Gastrocnemius medialis (tissue), 4 donors: ENCODE data around the gene PDE4D. TPM values are rescaled to one million over a fixed set of nuclear protein-coding genes. Genes with fewer than 3 reads are reported as not detected.
A peak's percentile ranks its signal among the peaks of the same experiment; 100 is the strongest.

ENCODE experiments used
- ATAC-seq, 2 donors: fragments of 150-250 bp; one replicate each; pipeline ENCODE4 v1.9.1; 2016
- DNase-seq, 2 donors: peaks; one replicate each; pipeline ENCODE4 v3.0.0-alpha.2; 2019
- H3K27ac ChIP-seq, 4 donors: fragments of 200-600 bp; sonication (generic); 1 replicate in 1 of 4; 2 replicates in 3 of 4; pipeline ENCODE4 v1.5.1; 2016 to 2018; ENCODE audit warnings: mild to moderate bottlenecking in 2 of 4, moderate library complexity in 1 of 4
- H3K27me3 ChIP-seq, 3 donors: fragments of 200-600 bp; sonication (generic) in 2 of 3; 1 replicate in 1 of 3; 2 replicates in 2 of 3; pipeline versions ENCODE4 v1.5.1 to v1.6.0; 2016 to 2019; ENCODE audit warnings: mild to moderate bottlenecking in 1 of 3, moderate library complexity in 1 of 3
- H3K36me3 ChIP-seq, 2 donors: fragments of 200-600 bp; sonication (generic) in 1 of 2; one replicate each; pipeline ENCODE4 v1.5.1; 2017 to 2018
- H3K4me1 ChIP-seq, 2 donors: fragments of 200-600 bp; sonication (generic) in 1 of 2; one replicate each; pipeline ENCODE4 v1.5.1; 2016 to 2017; ENCODE audit warnings: mild to moderate bottlenecking in 2 of 2
- H3K4me3 ChIP-seq, 4 donors: fragments of 200-600 bp; sonication (generic) in 3 of 4; 1 replicate in 1 of 4; 2 replicates in 3 of 4; pipeline ENCODE4 v1.5.1; 2016 to 2019; ENCODE audit warnings: mild to moderate bottlenecking in 2 of 4
- H3K9me3 ChIP-seq, 3 donors: fragments of 200-600 bp; sonication (generic) in 2 of 3; 1 replicate in 1 of 3; 2 replicates in 2 of 3; pipeline ENCODE4 v1.5.1; 2016 to 2019
- POLR2A ChIP-seq, 2 donors: fragments of 450-650 bp; IDR thresholded peaks; one replicate each; pipeline ENCODE4 v1.6.1; 2017; ENCODE audit warnings: antibody characterized with exemption in 2 of 2, mild to moderate bottlenecking in 2 of 2, moderate library complexity in 2 of 2
- in situ Hi-C, 4 donors: fragments of 200-750 bp; cut with MboI; loops; one replicate each; pipeline versions ENCODE4 v1.15.0 to v1.8.0; 2017; ENCODE audit warnings: low sequenced_read_pairs in 4 of 4
- intact Hi-C: fragments of 100-400 bp; cut with DNase I; formaldehyde crosslinking; loops from one replicate; pipeline ENCODE4 v1.15.1; 2023; ENCODE audit warnings: low total_unique reads
- total RNA-seq, 4 donors: library from RNA; depleted of rRNA; stranded (reverse); fragments of >200 nt; gene quantifications; one replicate each; pipeline versions ENCODE4 v1.1.0 to v1.2.3, GENCODE V29; 2016
- TF ChIP-seq, protein P1 (sequence below), 5 experiments: fragments of 450-650 bp in 3 of 5; fragments of 200-600 bp in 2 of 5; sonication (generic) in 2 of 5; IDR thresholded peaks in 4 of 5; conservative IDR thresholded peaks in 1 of 5; 1 replicate in 4 of 5; 2 replicates in 1 of 5; pipeline ENCODE4 v1.5.1; 2016 to 2019; ENCODE audit warnings: antibody characterized with exemption in 5 of 5, mild to moderate bottlenecking in 3 of 5, moderate library complexity in 3 of 5

The PDE4D gene
- total RNA-seq, 4 donors from 2014 or later, result 133 to 223 (median 185) TPM

DNA sequence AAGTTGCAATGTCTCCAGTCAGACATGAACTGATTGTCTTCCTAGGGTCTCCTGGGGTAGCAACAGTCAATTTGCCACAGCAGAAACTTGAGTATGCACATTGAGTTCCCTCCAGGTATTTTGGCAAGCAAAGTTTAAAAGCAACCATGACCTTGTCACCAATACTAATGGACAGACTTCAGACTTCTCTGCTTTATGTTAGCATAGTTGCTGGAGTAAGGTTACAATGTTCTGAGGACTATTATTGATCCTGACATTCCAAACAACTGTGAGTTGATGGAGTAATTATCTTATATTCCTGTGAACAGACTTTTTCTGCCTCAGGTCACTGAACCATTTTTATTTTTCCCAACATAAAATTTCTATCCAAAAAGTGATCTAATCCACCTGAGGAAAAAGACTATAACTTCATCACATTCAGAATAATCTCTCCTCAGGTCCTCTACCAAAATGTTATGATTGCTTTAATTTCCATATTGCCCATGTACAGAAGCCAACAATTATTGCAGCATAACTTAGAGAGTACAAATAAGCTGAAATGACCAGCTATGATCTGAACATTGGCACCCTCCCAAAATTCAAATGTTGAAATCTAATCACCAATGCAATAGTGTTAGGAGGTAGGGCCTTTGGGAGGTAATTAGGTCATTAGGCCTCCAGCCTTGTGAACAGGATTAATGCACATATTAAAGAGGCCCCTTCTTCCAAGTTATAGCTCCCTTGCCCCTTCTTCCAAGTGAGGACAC, 228.3 kb downstream of the PDE4D start:
- H3K36me3 ChIP-seq, result no peaks in the 10 kb centered on the region
- H3K4me3 ChIP-seq, result no peak overlapping the region
- ATAC-seq (no peak), DNase-seq (no peak)
- peaks cover 45 to 52% of the 10 kb centered on the region in 2 donors for H3K4me1 ChIP-seq
- no peaks in the 10 kb centered on the region for H3K27me3 ChIP-seq
- in situ Hi-C loops (loop anchor here (10.0 to 25.0 kb wide), 4 partner anchors 80 to 478 kb away; no protein-coding TSS in a partner anchor), intact Hi-C loops (loop anchor here (2.0 kb wide), 1 partner anchor 274 kb away; no protein-coding TSS in a partner anchor)
- H3K27ac ChIP-seq, result peak overlapping the region; percentile 69 to 82 (median 80)
- no peak for TF ChIP-seq POLR2A (IDR thresholded peaks at IDR 0.05)
- TF ChIP-seq, protein P1, sequence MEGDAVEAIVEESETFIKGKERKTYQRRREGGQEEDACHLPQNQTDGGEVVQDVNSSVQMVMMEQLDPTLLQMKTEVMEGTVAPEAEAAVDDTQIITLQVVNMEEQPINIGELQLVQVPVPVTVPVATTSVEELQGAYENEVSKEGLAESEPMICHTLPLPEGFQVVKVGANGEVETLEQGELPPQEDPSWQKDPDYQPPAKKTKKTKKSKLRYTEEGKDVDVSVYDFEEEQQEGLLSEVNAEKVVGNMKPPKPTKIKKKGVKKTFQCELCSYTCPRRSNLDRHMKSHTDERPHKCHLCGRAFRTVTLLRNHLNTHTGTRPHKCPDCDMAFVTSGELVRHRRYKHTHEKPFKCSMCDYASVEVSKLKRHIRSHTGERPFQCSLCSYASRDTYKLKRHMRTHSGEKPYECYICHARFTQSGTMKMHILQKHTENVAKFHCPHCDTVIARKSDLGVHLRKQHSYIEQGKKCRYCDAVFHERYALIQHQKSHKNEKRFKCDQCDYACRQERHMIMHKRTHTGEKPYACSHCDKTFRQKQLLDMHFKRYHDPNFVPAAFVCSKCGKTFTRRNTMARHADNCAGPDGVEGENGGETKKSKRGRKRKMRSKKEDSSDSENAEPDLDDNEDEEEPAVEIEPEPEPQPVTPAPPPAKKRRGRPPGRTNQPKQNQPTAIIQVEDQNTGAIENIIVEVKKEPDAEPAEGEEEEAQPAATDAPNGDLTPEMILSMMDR (IDR thresholded peaks at IDR 0.05 in 4 of 5, conservative IDR thresholded peaks at IDR 0.05 in 1 of 5), result no peak
- no peaks in the 10 kb centered on the region for H3K9me3 ChIP-seq

DNA sequence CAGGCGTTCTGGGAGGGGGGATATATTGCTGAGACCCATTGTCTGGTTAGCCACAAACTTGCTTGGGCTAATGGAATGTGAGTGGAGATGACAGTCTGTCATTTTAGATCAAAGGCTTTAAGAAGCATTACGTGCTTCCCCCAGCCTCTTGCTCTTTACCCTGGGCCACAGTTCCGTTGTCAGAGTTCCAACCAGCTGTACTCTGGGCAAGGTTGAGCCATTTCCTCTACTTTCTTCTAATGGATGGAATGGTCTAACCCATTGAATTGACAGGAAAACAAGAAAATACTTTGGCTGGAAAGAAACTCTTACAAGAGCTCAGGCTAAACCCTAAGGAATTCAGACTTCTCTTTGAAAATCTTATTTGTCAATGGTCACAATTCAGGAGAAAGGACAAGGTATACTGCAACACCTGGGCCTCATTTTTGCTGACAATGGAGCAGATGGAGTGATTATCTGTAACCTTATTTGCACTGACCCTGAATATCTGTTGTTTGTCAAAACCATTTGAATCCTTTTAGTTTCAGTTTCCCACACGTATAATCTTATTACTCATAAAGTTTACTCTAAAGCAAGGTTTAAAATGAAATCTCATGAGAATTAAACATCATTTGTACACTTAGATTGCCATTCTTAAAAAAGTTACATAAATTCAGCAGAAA, 231.4 kb downstream of the PDE4D start:
- H3K27me3 ChIP-seq, result no peaks in the 10 kb centered on the region
- peak overlapping the region; percentile 69 to 82 (median 80) for H3K27ac ChIP-seq
- intact Hi-C loops (loop anchor here (2.0 kb wide), 1 partner anchor 75 kb away; no protein-coding TSS in a partner anchor), in situ Hi-C loops (loop anchor here (5.0 to 25.0 kb wide), 5 partner anchors 77 to 475 kb away; no protein-coding TSS in a partner anchor)
- no peaks in the 10 kb centered on the region for H3K36me3 ChIP-seq
- DNase-seq (no peak), ATAC-seq (peak in 1 of 2 donors; percentile 44)
- peak overlapping the region; percentile 18 to 50 (median 27) for H3K4me3 ChIP-seq
- peaks cover 62 to 66% of the 10 kb centered on the region in 2 donors for H3K4me1 ChIP-seq
- H3K9me3 ChIP-seq, result no peaks in the 10 kb centered on the region
- no peak for TF ChIP-seq POLR2A (IDR thresholded peaks at IDR 0.05)
- TF ChIP-seq, protein P1 (IDR thresholded peaks at IDR 0.05 in 4 of 5, conservative IDR thresholded peaks at IDR 0.05 in 1 of 5), result no peak

DNA sequence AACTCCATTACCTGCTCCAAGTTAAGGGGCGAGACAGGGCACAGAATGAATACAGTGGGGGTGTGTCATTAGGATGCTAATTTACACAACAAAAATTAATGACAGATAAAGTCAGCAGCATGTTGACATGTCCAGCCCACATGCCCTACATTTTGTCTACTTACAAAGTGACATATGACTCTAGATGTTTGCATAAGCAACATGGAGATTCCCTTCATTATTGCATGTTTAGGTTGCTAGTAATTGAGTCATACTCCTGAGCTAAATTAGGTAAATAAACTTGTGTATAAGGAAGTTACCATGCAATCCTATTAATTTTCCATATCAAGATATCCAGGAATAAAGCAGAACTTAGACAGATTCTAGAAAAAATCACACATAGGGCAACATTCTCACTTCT, 232.2 kb downstream of the PDE4D start:
- no peak for TF ChIP-seq POLR2A (IDR thresholded peaks at IDR 0.05)
- TF ChIP-seq, protein P1 (IDR thresholded peaks at IDR 0.05 in 4 of 5, conservative IDR thresholded peaks at IDR 0.05 in 1 of 5), result no peak
- no peak overlapping the region for H3K4me3 ChIP-seq
- no peaks in the 10 kb centered on the region for H3K9me3 ChIP-seq
- H3K27me3 ChIP-seq, result no peaks in the 10 kb centered on the region
- H3K4me1 ChIP-seq, result peaks cover 69 to 71% of the 10 kb centered on the region in 2 donors
- intact Hi-C loops, result loop anchor here (2.0 kb wide), 1 partner anchor 75 kb away; no protein-coding TSS in a partner anchor
- H3K27ac ChIP-seq, result peak overlapping the region; percentile 69 to 82 (median 80)
- no peak for ATAC-seq
- in situ Hi-C loops, result loop anchor here (5.0 to 25.0 kb wide), 5 partner anchors 77 to 474 kb away; no protein-coding TSS in a partner anchor
- no peaks in the 10 kb centered on the region for H3K36me3 ChIP-seq
- no peak for DNase-seq

DNA sequence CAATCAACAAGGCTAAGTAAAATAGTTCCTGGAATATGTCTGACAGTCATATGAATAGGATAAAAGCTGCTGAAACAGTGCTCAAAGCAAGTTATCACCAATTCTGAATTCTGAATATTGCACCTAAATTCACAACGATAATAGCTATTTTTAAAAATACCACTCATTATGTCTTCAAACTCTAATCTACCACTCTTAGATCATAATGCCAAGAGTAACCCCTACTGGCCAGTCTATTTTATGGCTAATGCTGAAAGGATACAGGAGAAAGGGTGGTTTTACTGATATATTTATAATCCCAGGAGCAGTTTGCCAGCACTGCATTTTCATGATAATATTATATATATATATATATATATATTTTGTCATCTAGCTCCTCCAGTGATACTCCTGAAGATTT, 232.8 kb downstream of the PDE4D start:
- in situ Hi-C loops, result loop anchor here (5.0 to 25.0 kb wide), 5 partner anchors 76 to 473 kb away; no protein-coding TSS in a partner anchor
- no peak overlapping the region for H3K4me3 ChIP-seq
- no peaks in the 10 kb centered on the region for H3K36me3 ChIP-seq
- intact Hi-C loops, result loop anchor here (2.0 kb wide), 1 partner anchor 74 kb away; no protein-coding TSS in a partner anchor
- peaks cover 72% of the 10 kb centered on the region in 2 donors for H3K4me1 ChIP-seq
- no peak for TF ChIP-seq POLR2A (IDR thresholded peaks at IDR 0.05)
- TF ChIP-seq, protein P1 (IDR thresholded peaks at IDR 0.05 in 4 of 5, conservative IDR thresholded peaks at IDR 0.05 in 1 of 5), result peak; percentile 18 to 56 (median 31)
- H3K9me3 ChIP-seq, result no peaks in the 10 kb centered on the region
- H3K27me3 ChIP-seq, result no peaks in the 10 kb centered on the region
- peak overlapping the region; percentile 69 to 82 (median 80) for H3K27ac ChIP-seq
- peak in 1 of 2 donors; percentile 48 for ATAC-seq
- no peak for DNase-seq
